GM12878 (cell line): ENCODE results near the gene ASIC3. TPM values are rescaled to one million over a fixed set of nuclear protein-coding genes. Genes with fewer than 3 reads are reported as not detected.

ENCODE experiments used
- ATAC-seq: fragments of 200-7000 bp; cut with Tn5 transposase; 3 replicates; pipeline ENCODE4 v1.9.1; 2020; ENCODE audit warnings: mild to moderate bottlenecking, moderate library complexity
- BruUV-seq: library from RNA; stranded (reverse); fragments of 400-500 nt; replicated peaks from 2 replicates; lab custom pipeline; 2021; lab: Mats Ljungman, UMichigan
- CTCF ChIA-PET: fragments of 300-600 bp; sonication (Branson Sonifier 250); formaldehyde crosslinking; extraction: SDS; loops from one replicate; lab custom pipeline; 2021; ENCODE audit warnings: inconsistent platforms; lab: Yijun Ruan, JAX
- POLR2A ChIA-PET: fragments of 350-600 bp; formaldehyde crosslinking; extraction: SDS; loops from one replicate; lab custom pipeline; 2021; ENCODE audit warnings: inconsistent platforms; lab: Charles Lee
- RAD21 ChIA-PET: fragments of 300-600 bp; sonication (Branson Sonifier 250); formaldehyde crosslinking; loops from one replicate; lab custom pipeline; 2023; ENCODE audit warnings: antibody characterized with exemption; ENCODE audit not compliant: unreplicated experiment; lab: Charles Lee
- SMC1A ChIA-PET: fragments of 300-600 bp; sonication (Branson Sonifier 250); formaldehyde crosslinking; loops from one replicate; lab custom pipeline; 2023; ENCODE audit not compliant: unreplicated experiment, uncharacterized antibody; lab: Charles Lee
- DNase-seq: peaks from one replicate; pipeline ENCODE4 v3.0.0-alpha.2; 2011; ENCODE audit warnings: low read depth, low spot score
- FAIRE-seq: peaks from 3 replicates; lab custom pipeline; 2011; peaks lifted over from hg19 to GRCh38; lab: Jason Lieb, UNC
- H2AFZ ChIP-seq: 2 replicates; pipeline ENCODE4 v1.6.0; 2011; ENCODE audit warnings: low read depth, low read length, control low read depth; ENCODE audit not compliant: control insufficient read depth
- H3K27ac ChIP-seq: 2 replicates; pipeline ENCODE4 v1.5.1; 2011; ENCODE audit warnings: control low read depth; ENCODE audit not compliant: control insufficient read depth, insufficient read depth
- H3K27me3 ChIP-seq, 2 experiments: replicated peaks in 1 of 2; 2 replicates each; pipeline versions ENCODE4 v1.6.0 to v1.6.1; 2011; ENCODE audit warnings: low read length in 1 of 2; ENCODE audit not compliant: control insufficient read depth in 2 of 2, insufficient read depth in 2 of 2
- H3K36me3 ChIP-seq, 2 experiments: 2 replicates each; pipeline ENCODE4 v1.5.1; 2011; ENCODE audit warnings: low read length in 1 of 2; ENCODE audit not compliant: control insufficient read depth in 2 of 2, insufficient read depth in 2 of 2
- H3K4me1 ChIP-seq: 2 replicates; pipeline ENCODE4 v1.6.1; 2011; ENCODE audit warnings: mild to moderate bottlenecking, low read length, moderate library complexity, mixed read lengths; ENCODE audit not compliant: control insufficient read depth, insufficient read depth
- H3K4me2 ChIP-seq: 2 replicates; pipeline ENCODE4 v1.6.0; 2011; ENCODE audit warnings: control low read depth; ENCODE audit not compliant: control insufficient read depth, insufficient read depth
- H3K4me3 ChIP-seq: fragments of 200-600 bp; sonication (generic); 2 replicates; pipeline ENCODE4 v1.5.1; 2016
- H3K79me2 ChIP-seq: 2 replicates; pipeline ENCODE4 v1.6.0; 2011; ENCODE audit warnings: low read length; ENCODE audit not compliant: control insufficient read depth, insufficient read depth
- H3K9ac ChIP-seq: 2 replicates; pipeline ENCODE4 v1.8.0; 2011; ENCODE audit warnings: low read length, control low read depth, mixed read lengths; ENCODE audit not compliant: control insufficient read depth, insufficient read depth
- H3K9me3 ChIP-seq: replicated peaks from 3 replicates; pipeline ENCODE4 v1.5.1; 2011; ENCODE audit warnings: mild to moderate bottlenecking, low read length; ENCODE audit not compliant: control insufficient read depth, insufficient read depth
- H4K20me1 ChIP-seq: 2 replicates; pipeline ENCODE4 v1.6.0; 2011; ENCODE audit not compliant: control insufficient read depth, insufficient read depth
- BACH1 ChIP-seq: fragments of 450-650 bp; IDR thresholded peaks from 2 replicates; pipeline ENCODE4 v1.6.1; 2017; ENCODE audit warnings: mild to moderate bottlenecking, borderline replicate concordance
- BMI1 ChIP-seq: fragments of 450-650 bp; IDR thresholded peaks from 2 replicates; pipeline ENCODE4 v1.6.1; 2016; ENCODE audit warnings: mild to moderate bottlenecking, moderate library complexity, borderline replicate concordance
- EED ChIP-seq: sonication (generic); IDR thresholded peaks from 2 replicates; pipeline ENCODE4 v1.6.1; 2016; ENCODE audit warnings: antibody characterized with exemption, low read depth
- ELK1 ChIP-seq: IDR thresholded peaks from 2 replicates; pipeline ENCODE4 v1.6.1; 2012; ENCODE audit warnings: low read depth, low read length, improper control_type of control experiment
- ESRRA ChIP-seq: IDR thresholded peaks from 2 replicates; pipeline ENCODE4 v1.6.1; 2012; ENCODE audit warnings: mild to moderate bottlenecking, low read length, improper control_type of control experiment
- ETV6 ChIP-seq, 2 experiments: fragments of 450-650 bp in 1 of 2; IDR thresholded peaks in 1 of 2; conservative IDR thresholded peaks in 1 of 2; 2 replicates each; pipeline ENCODE4 v1.6.1; 2014; ENCODE audit warnings: antibody characterized with exemption in 1 of 2, borderline replicate concordance in 1 of 2, low read depth in 1 of 2, mild to moderate bottlenecking in 1 of 2, moderate library complexity in 1 of 2
- FOXK2 ChIP-seq: fragments of 450-650 bp; IDR thresholded peaks from 2 replicates; pipeline ENCODE4 v1.6.1; 2017; ENCODE audit warnings: mild to moderate bottlenecking, moderate library complexity
- IKZF1 ChIP-seq: fragments of 450-650 bp; conservative IDR thresholded peaks from 2 replicates; pipeline ENCODE4 v1.6.1; 2017; ENCODE audit warnings: antibody characterized with exemption, mild to moderate bottlenecking
- IRF4 ChIP-seq: IDR thresholded peaks from 2 replicates; pipeline ENCODE4 v1.6.1; 2011; ENCODE audit warnings: low read depth, low read length
- KAT2A ChIP-seq: conservative IDR thresholded peaks from 2 replicates; pipeline ENCODE4 v1.6.1; 2011; ENCODE audit warnings: low read depth, low read length; ENCODE audit not compliant: control insufficient read depth
- LARP7 ChIP-seq: fragments of 450-650 bp; IDR thresholded peaks from 2 replicates; pipeline ENCODE4 v1.6.1; 2017; ENCODE audit warnings: mild to moderate bottlenecking
- POLR2A ChIP-seq: IDR thresholded peaks from 2 replicates; pipeline ENCODE4 v1.6.1; 2011; ENCODE audit warnings: low read depth, mild to moderate bottlenecking, low read length
- RBBP5 ChIP-seq: fragments of 200-600 bp; sonication (generic); conservative IDR thresholded peaks from 2 replicates; pipeline ENCODE4 v1.6.1; 2016
- SP1 ChIP-seq: IDR thresholded peaks from one replicate; pipeline ENCODE4 v1.6.1; 2011; ENCODE audit warnings: low read depth, low read length
- YY1 ChIP-seq: IDR thresholded peaks from 2 replicates; pipeline ENCODE4 v1.6.1; 2011; ENCODE audit warnings: low read depth, mild to moderate bottlenecking, low read length
- WGBS: methylation state at CpG from one replicate; pipeline ENCODE4 v1.1.6; 2016; ENCODE audit warnings: low lambda C conversion rate; ENCODE audit not compliant: insufficient replicate concordance, insufficient coverage; ENCODE audit errors: missing lambda C conversion rate; 5-methylcytosine and 5-hydroxymethylcytosine counted together
- in situ Hi-C: fragments of 300-500 bp; cut with MboI; formaldehyde crosslinking; loops from 9 replicates; pipeline ENCODE4 v1.14.3; 2018; ENCODE audit warnings: mixed read lengths
- intact Hi-C: fragments of 100-400 bp; cut with micrococcal nuclease; formaldehyde crosslinking; loops from one replicate; pipeline ENCODE4 v1.14.2; 2022; ENCODE audit not compliant: unreplicated experiment
- polyA plus RNA-seq, 11 experiments: library from polyadenylated mRNA; depleted of rRNA in 4 of 11; unstranded in 6 of 11; stranded (reverse) in 5 of 11; fragments of >200 nt; fragmentation: Nextera tagmentation in 4 of 11; fragmentation: Illumina TruSeq in 1 of 11; extraction: Ambion mirVana in 4 of 11; extraction: Trizol in 1 of 11; gene quantifications; 1 replicate in 1 of 11; 2 replicates in 10 of 11; pipeline versions ENCODE4 v1.2.1 to v1.2.3, GENCODE V29; 2011 to 2016; ENCODE audit warnings: inconsistent platforms in 2 of 11, missing spikeins in 2 of 11, low read depth in 1 of 11
- total RNA-seq, 4 experiments: library from RNA; depleted of rRNA in 3 of 4; stranded (reverse); fragments of >200 nt in 3 of 4; fragmentation: Illumina TruSeq in 1 of 4; extraction: Trizol in 1 of 4; gene quantifications; 2 replicates each; pipeline versions ENCODE4 v1.2.1 to v1.2.3, GENCODE V29; 2013 to 2021
- TF ChIP-seq, protein P1 (sequence below): fragments of 450-650 bp; formaldehyde crosslinking; IDR thresholded peaks from 2 replicates; pipeline ENCODE4 v1.4.0; 2022; ENCODE audit warnings: mild to moderate bottlenecking, moderate library complexity

The ASIC3 gene
- total and polyA plus RNA-seq, 10 of the 15 experiments (the other 5 are each of a cell fraction or from before 2014, with no cell fraction given), result 0.07 to 1.0 (median 0.44) TPM; not detected in 4

- 0 out of 2 replicates have a peak, but pooled peaks have one; percentile 8 for TF ChIP-seq IRF4
- TF ChIP-seq POLR2A, result peak; percentile 58; the same call in 1 of the 2 replicates
- TF ChIP-seq ETV6 (conservative IDR thresholded peaks at IDR 0.05 in 1 of 2, IDR thresholded peaks at IDR 0.05 in 1 of 2; ENCODE audit: borderline replicate concordance in 1 of 2, low read depth in 1 of 2), result no peak
- TF ChIP-seq YY1, result peak; percentile 57
- peak; percentile 52; the same call in 1 of the 2 replicates for TF ChIP-seq LARP7
- TF ChIP-seq IKZF1, result peak; percentile 81
- TF ChIP-seq BACH1, result peak; percentile 67
- TF ChIP-seq ELK1, result no peak
These were observed 39.1 kb downstream of the ASIC3 start (continued) for GRCh38 chr7:151087245-151088018.

DNA sequence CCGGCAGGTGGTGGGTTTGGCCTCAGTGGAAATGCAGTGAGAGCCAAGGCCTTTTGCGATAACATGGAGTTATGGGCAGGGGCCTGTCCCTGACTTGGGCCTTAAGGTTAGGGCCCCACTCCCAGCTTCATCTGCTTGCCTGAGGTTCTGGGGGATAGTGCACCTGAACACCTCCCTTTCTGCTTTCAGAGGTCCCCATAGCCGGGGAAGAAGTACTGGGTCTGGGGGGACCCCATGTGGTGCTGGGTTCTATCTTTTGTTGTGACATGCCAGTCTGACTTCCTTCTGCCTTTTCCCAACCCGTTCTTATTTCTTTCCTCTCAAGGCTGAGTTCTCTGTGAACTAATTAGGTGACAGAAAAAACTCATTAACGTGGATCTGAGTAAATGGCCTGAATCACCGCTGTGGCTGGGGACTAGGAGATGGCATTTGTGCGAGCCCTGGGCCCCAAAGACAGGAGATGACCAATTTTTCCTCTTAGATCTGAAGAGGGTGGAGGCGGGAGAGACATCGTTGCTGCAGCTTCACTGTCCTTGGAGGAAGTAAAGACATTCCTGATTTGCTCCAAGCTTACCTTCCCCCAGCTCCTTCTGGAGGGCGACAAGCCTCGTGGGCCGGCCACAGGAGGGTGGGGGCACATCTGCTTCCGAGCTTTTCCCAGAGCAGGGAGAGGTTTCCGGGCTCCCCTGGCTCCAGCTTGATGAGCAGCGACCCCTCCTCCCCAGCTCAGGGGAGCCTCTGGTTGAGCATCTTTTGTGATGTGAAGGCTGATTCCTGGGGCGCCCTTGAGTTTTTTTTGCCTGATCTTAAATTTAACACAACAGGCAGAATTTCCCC is 39.9 kb downstream of the ASIC3 start:
- H3K4me3 ChIP-seq, result peak overlapping the region; percentile 87
- TF ChIP-seq KAT2A (no peak), ESRRA (no peak), BMI1 (no peak), SP1 (no peak), EED (no peak), FOXK2 (no peak), RBBP5 (no peak)
- TF ChIP-seq, protein P1, sequence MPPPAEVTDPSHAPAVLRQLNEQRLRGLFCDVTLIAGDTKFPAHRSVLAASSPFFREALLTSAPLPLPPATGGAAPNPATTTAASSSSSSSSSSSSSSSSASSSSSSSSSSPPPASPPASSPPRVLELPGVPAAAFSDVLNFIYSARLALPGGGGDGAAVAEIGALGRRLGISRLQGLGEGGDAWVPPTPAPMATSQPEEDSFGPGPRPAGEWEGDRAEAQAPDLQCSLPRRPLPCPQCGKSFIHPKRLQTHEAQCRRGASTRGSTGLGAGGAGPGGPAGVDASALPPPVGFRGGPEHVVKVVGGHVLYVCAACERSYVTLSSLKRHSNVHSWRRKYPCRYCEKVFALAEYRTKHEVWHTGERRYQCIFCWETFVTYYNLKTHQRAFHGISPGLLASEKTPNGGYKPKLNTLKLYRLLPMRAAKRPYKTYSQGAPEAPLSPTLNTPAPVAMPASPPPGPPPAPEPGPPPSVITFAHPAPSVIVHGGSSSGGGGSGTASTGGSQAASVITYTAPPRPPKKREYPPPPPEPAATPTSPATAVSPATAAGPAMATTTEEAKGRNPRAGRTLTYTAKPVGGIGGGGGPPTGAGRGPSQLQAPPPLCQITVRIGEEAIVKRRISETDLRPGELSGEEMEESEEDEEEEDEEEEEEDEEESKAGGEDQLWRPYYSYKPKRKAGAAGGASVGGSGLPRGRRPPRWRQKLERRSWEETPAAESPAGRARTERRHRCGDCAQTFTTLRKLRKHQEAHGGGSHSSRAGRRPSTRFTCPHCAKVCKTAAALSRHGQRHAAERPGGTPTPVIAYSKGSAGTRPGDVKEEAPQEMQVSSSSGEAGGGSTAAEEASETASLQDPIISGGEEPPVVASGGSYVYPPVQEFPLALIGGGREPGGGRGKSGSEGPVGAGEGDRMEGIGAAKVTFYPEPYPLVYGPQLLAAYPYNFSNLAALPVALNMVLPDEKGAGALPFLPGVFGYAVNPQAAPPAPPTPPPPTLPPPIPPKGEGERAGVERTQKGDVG (CRISPR knock-in tag), result no peak

More for the DNA sequence above, 39.9 kb downstream of the ASIC3 start:
- ChIA-PET RAD21 (interaction anchor here (0.5 to 1.4 kb wide), 6 partner anchors 22 to 431 kb away, joined by 3 to 6 read pairs (median 4); partner anchors contain the start of genes ABCB8 and RHEB), POLR2A (interaction anchor here (1.3 kb wide), 2 partner anchors 30 to 60 kb away, joined by 3 to 4 read pairs; partner anchors contain the start of gene ABCB8), CTCF (interaction anchor here (0.7 to 2.5 kb wide), 10 partner anchors 15 to 156 kb away, joined by 3 to 17 read pairs (median 4); partner anchors contain the start of gene ABCB8), SMC1A (interaction anchor here (1.2 to 1.6 kb wide), 2 partner anchors 23 to 30 kb away, joined by 3 to 9 read pairs; no protein-coding TSS in a partner anchor)
- H3K4me1 ChIP-seq, result peaks cover 25% of the 10 kb centered on the region
- H3K4me2 ChIP-seq, result peak overlapping the region; percentile 95
- intact Hi-C loops (loop anchor here (2.0 kb wide), 2 partner anchors 23 to 29 kb away; partner anchors contain the start of gene SLC4A2), in situ Hi-C loops (no loop called here)
- no peak for ATAC-seq
- no peaks in the 10 kb centered on the region for H3K9me3 ChIP-seq
- H3K79me2 ChIP-seq, result peaks cover 67% of the 10 kb centered on the region
- peak overlapping the region; percentile 57 for H3K9ac ChIP-seq
- FAIRE-seq, result no peak
- H3K27me3 ChIP-seq, result no peaks in the 10 kb centered on the region
- no peak for DNase-seq
- H3K36me3 ChIP-seq, result peaks cover 0 to 2% of the 10 kb centered on the region in 2 experiments; a peak in 2 of 4 replicates
- 56% methylated on average over 14 of the region's 16 CpGs for WGBS
- H3K27ac ChIP-seq, result peak overlapping the region; percentile 80
- H4K20me1 ChIP-seq, result no peaks in the 10 kb centered on the region; the same call in 1 of the 2 replicates
- peak overlapping the region; percentile 56 for H2AFZ ChIP-seq
- TSS peak; percentile 45 for BruUV-seq
